Measurements from ENCODE around the gene FAM98C.

Gene FAM98C

GRCh38 chr19:38449518-38449917 lies 46.6 kb downstream of the FAM98C start:
- no peak for TF ChIP-seq CTCF (IDR thresholded peaks at IDR 0.05)

- no peak for TF ChIP-seq CTCF (IDR thresholded peaks at IDR 0.05)
These were observed 48.1 kb downstream of the FAM98C start for GRCh38 chr19:38451036-38451435.

GRCh38 chr19:38451629-38452028 lies 48.7 kb downstream of the FAM98C start:
- TF ChIP-seq CTCF (IDR thresholded peaks at IDR 0.05): no peak

GRCh38 chr19:38452430-38453366 lies 49.8 kb downstream of the FAM98C start:
- TF ChIP-seq CTCF (IDR thresholded peaks at IDR 0.05): no peak

GRCh38 chr19:38453596-38453995 lies 50.7 kb downstream of the FAM98C start:
- TF ChIP-seq CTCF (IDR thresholded peaks at IDR 0.05): no peak

GRCh38 chr19:38455031-38455430 lies 52.1 kb downstream of the FAM98C start:
- no peak for TF ChIP-seq CTCF (IDR thresholded peaks at IDR 0.05)

GRCh38 chr19:38457202-38457601 lies 54.3 kb downstream of the FAM98C start:
- TF ChIP-seq CTCF (IDR thresholded peaks at IDR 0.05): no peak

All from LNCAP (cell line).